Breast epithelium (tissue), 3 donors: ENCODE data around the gene ATG2B.

Experiments
- POLR2A ChIP-seq: fragments of 450-650 bp; IDR thresholded peaks from one replicate; pipeline ENCODE4 v1.6.1; 2016; ENCODE audit warnings: antibody characterized with exemption, mild to moderate bottlenecking, moderate library complexity
- POLR2AphosphoS5 ChIP-seq, 3 donors: sonication (generic); formaldehyde crosslinking; IDR thresholded peaks; one replicate each; pipeline ENCODE4 v1.6.1; 2017; ENCODE audit warnings: antibody characterized with exemption in 3 of 3

- TF ChIP-seq POLR2AphosphoS5 (IDR thresholded peaks at IDR 0.05) (no peak), POLR2A (no peak)
These were observed 17.5 kb downstream of the ATG2B start for GRCh38 chr14:96345669-96346068.
